SK-N-SH treated with all-trans-retinoic acid at 6 μM for 48 hours (cell line): Measurements from ENCODE around the gene MYOM1.

Experiments used
- ARNTL ChIP-seq: fragments of 450-650 bp; formaldehyde crosslinking; IDR thresholded peaks from 2 replicates; pipeline ENCODE4 v1.5.0; 2020; ENCODE audit warnings: low read depth, mild to moderate bottlenecking, moderate library complexity, borderline replicate concordance
- BACH2 ChIP-seq: fragments of 250-450 bp; sonication (Bioruptor Pico); IDR thresholded peaks from 2 replicates; pipeline ENCODE4 v1.9.0; 2021; ENCODE audit warnings: mild to moderate bottlenecking, borderline replicate concordance
- CREB5 ChIP-seq: fragments of 250-450 bp; sonication (Bioruptor Pico); IDR thresholded peaks from 2 replicates; pipeline ENCODE4 v1.5.1; 2020; ENCODE audit warnings: low read depth, mild to moderate bottlenecking, moderate library complexity
- CSRNP3 ChIP-seq: fragments of 250-450 bp; sonication (Bioruptor Pico); IDR thresholded peaks from 2 replicates; pipeline ENCODE4 v1.5.1; 2021; ENCODE audit warnings: mild to moderate bottlenecking, moderate library complexity
- GLIS3 ChIP-seq: fragments of 250-450 bp; sonication (Bioruptor Pico); IDR thresholded peaks from 2 replicates; pipeline ENCODE4 v1.5.0; 2020; ENCODE audit warnings: mild to moderate bottlenecking, moderate library complexity
- ISL1 ChIP-seq: fragments of 250-450 bp; sonication (Bioruptor Pico); IDR thresholded peaks from 2 replicates; pipeline ENCODE4 v2.1.2; 2022; ENCODE audit warnings: mild to moderate bottlenecking, moderate library complexity
- PATZ1 ChIP-seq: fragments of 250-450 bp; sonication (Bioruptor Pico); IDR thresholded peaks from 2 replicates; pipeline ENCODE4 v1.8.0; 2020; ENCODE audit warnings: mild to moderate bottlenecking, moderate library complexity, borderline replicate concordance
- PPARA ChIP-seq: fragments of 250-450 bp; sonication (Bioruptor Pico); IDR thresholded peaks from 2 replicates; pipeline ENCODE4 v1.5.0; 2020; ENCODE audit warnings: mild to moderate bottlenecking, borderline replicate concordance
- SNAI2 ChIP-seq: fragments of 250-450 bp; sonication (Bioruptor Pico); IDR thresholded peaks from 2 replicates; pipeline ENCODE4 v1.5.0; 2020; ENCODE audit warnings: mild to moderate bottlenecking, moderate library complexity
- TOX ChIP-seq: fragments of 250-450 bp; sonication (Bioruptor Pico); IDR thresholded peaks from 2 replicates; pipeline ENCODE4 v1.8.0; 2021; ENCODE audit warnings: mild to moderate bottlenecking, moderate library complexity, borderline replicate concordance
- TSHZ2 ChIP-seq: fragments of 250-450 bp; sonication (Bioruptor Pico); IDR thresholded peaks from 2 replicates; pipeline ENCODE4 v1.5.0; 2020; ENCODE audit warnings: mild to moderate bottlenecking, moderate library complexity
- ZC3H10 ChIP-seq: fragments of 250-450 bp; sonication (Bioruptor Pico); IDR thresholded peaks from 2 replicates; pipeline ENCODE4 v1.5.1; 2021; ENCODE audit warnings: mild to moderate bottlenecking, moderate library complexity
- ZNF565 ChIP-seq: fragments of 450-650 bp; formaldehyde crosslinking; conservative IDR thresholded peaks from 2 replicates; pipeline ENCODE4 v1.5.0; 2020; ENCODE audit warnings: low read depth, mild to moderate bottlenecking, moderate library complexity
- ZNF8 ChIP-seq: fragments of 450-650 bp; formaldehyde crosslinking; IDR thresholded peaks from 2 replicates; pipeline ENCODE4 v1.5.0; 2020; ENCODE audit warnings: mild to moderate bottlenecking, moderate library complexity

- TF ChIP-seq ZNF565 (CRISPR knock-in tag) (no peak), PATZ1 (CRISPR knock-in tag) (no peak), TOX (no peak), TSHZ2 (CRISPR knock-in tag) (no peak), ARNTL (CRISPR knock-in tag) (no peak), BACH2 (CRISPR knock-in tag) (no peak), CREB5 (CRISPR knock-in tag) (no peak), PPARA (CRISPR knock-in tag) (no peak), ZNF8 (CRISPR knock-in tag) (no peak), ZC3H10 (no peak), SNAI2 (CRISPR knock-in tag) (no peak), ISL1 (CRISPR knock-in tag) (no peak), GLIS3 (CRISPR knock-in tag) (no peak), CSRNP3 (CRISPR knock-in tag) (no peak)
Observed at GRCh38 chr18:3041843-3042242, 177.9 kb downstream of the MYOM1 start.
